ENCODE results near the gene LPIN1. TPM values are rescaled to one million over a fixed set of nuclear protein-coding genes. Genes with fewer than 3 reads are reported as not detected.

The LPIN1 gene
- total and polyA plus RNA-seq, 8 donors = 16.4 to 47.2 (median 20.9) TPM

- intact Hi-C loops (cut with DNase I) = no loop called here
- no peak overlapping the region for H3K27ac ChIP-seq
- ATAC-seq (no peak), DNase-seq (no peak)
- H3K9me3 ChIP-seq = no peaks in the 10 kb centered on the region
- no peak overlapping the region for H3K4me3 ChIP-seq
- no peak for TF ChIP-seq CTCF (IDR thresholded peaks at IDR 0.05)
- H3K4me1 ChIP-seq = peaks cover 0 to 10% of the 10 kb centered on the region in 2 donors
- no peaks in the 10 kb centered on the region for H3K27me3 ChIP-seq
- no peaks in the 10 kb centered on the region for H3K36me3 ChIP-seq
Measured at GRCh38 chr2:11702946-11703345, 43.5 kb upstream of the LPIN1 start.

GRCh38 chr2:11703700-11704099 lies 42.7 kb upstream of the LPIN1 start:
- peaks cover 0 to 4% of the 10 kb centered on the region in 2 donors for H3K4me1 ChIP-seq
- no peak overlapping the region for H3K27ac ChIP-seq
- DNase-seq = no peak
- no peak overlapping the region for H3K4me3 ChIP-seq
- H3K9me3 ChIP-seq = no peaks in the 10 kb centered on the region
- no peaks in the 10 kb centered on the region for H3K27me3 ChIP-seq
- no peak for ATAC-seq
- intact Hi-C loops (cut with DNase I) = no loop called here
- no peaks in the 10 kb centered on the region for H3K36me3 ChIP-seq
- TF ChIP-seq CTCF (IDR thresholded peaks at IDR 0.05) = no peak

GRCh38 chr2:11705063-11705462 lies 41.4 kb upstream of the LPIN1 start:
- TF ChIP-seq CTCF (IDR thresholded peaks at IDR 0.05) = no peak
- Histone ChIP-seq H3K4me3 (no peak overlapping the region), H3K27ac (no peak overlapping the region), H3K36me3 (no peaks in the 10 kb centered on the region), H3K9me3 (no peaks in the 10 kb centered on the region), H3K27me3 (no peaks in the 10 kb centered on the region), H3K4me1 (peaks cover 0 to 3% of the 10 kb centered on the region in 2 donors)
- intact Hi-C loops (cut with DNase I) = no loop called here
- DNase-seq (no peak), ATAC-seq (no peak)

GRCh38 chr2:11705711-11706110 lies 40.7 kb upstream of the LPIN1 start:
- Histone ChIP-seq H3K4me1 (peaks cover 0 to 3% of the 10 kb centered on the region in 2 donors), H3K36me3 (no peaks in the 10 kb centered on the region), H3K4me3 (no peak overlapping the region), H3K27ac (no peak overlapping the region), H3K9me3 (no peaks in the 10 kb centered on the region), H3K27me3 (no peaks in the 10 kb centered on the region)
- no peak for DNase-seq
- no peak for TF ChIP-seq CTCF (IDR thresholded peaks at IDR 0.05)
- ATAC-seq = no peak
- intact Hi-C loops (cut with DNase I) = no loop called here

GRCh38 chr2:11708106-11708505 lies 38.3 kb upstream of the LPIN1 start:
- Histone ChIP-seq H3K9me3 (no peaks in the 10 kb centered on the region), H3K4me1 (peaks cover 0 to 8% of the 10 kb centered on the region in 2 donors), H3K27me3 (no peaks in the 10 kb centered on the region), H3K4me3 (no peak overlapping the region), H3K27ac (no peak overlapping the region), H3K36me3 (no peaks in the 10 kb centered on the region)
- DNase-seq = no peak
- intact Hi-C loops (cut with DNase I) = no loop called here
- ATAC-seq = no peak
- no peak for TF ChIP-seq CTCF (IDR thresholded peaks at IDR 0.05)
